RWPE1 (cell line): ENCODE results near the gene SCN10A.

ENCODE experiments used
- CTCF ChIA-PET: fragments of 350-600 bp; sonication (Branson Sonifier 250); formaldehyde crosslinking; extraction: SDS; loops from one replicate; lab custom pipeline; 2021; lab: Yijun Ruan, JAX
- POLR2A ChIA-PET: fragments of 400-600 bp; formaldehyde crosslinking; extraction: SDS; loops from one replicate; lab custom pipeline; 2020; ENCODE audit warnings: antibody characterized with exemption; ENCODE audit not compliant: low non-redundant PET; lab: Yijun Ruan, JAX
- DNase-seq: peaks from one replicate; pipeline ENCODE4 v3.0.0; 2012; ENCODE audit warnings: low spot score
- H3K27ac ChIP-seq: fragments of 450-650 bp; 2 replicates; pipeline ENCODE4 v1.5.1; 2017
- TF ChIP-seq, protein P1 (sequence below): fragments of 450-650 bp; conservative IDR thresholded peaks from 2 replicates; pipeline ENCODE4 v1.5.1; 2017; ENCODE audit warnings: low read depth, mild to moderate bottlenecking

Gene SCN10A

DNA sequence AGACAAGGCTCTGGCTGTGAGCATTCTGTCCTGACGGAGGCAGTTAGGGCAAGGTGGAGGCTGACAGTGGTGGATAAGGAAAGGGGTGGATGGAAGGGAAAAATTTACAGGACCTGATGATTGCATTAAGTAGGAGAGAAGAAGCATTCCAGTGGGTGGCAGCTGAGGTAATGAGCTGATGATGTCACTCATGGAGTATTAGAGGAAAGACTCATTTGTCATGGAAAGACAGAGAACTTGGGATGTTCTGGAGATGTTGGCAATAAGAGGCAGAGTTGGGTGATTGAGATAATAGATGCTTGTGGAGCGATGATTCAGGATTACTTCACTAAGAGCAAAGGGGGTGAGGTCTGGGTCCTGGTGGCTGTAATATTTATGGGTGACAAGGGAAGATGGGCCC, 102.9 kb downstream of the SCN10A start:
- H3K27ac ChIP-seq = no peak overlapping the region
- no peak for DNase-seq
- CTCF ChIA-PET = no interaction called here
- TF ChIP-seq, protein P1, sequence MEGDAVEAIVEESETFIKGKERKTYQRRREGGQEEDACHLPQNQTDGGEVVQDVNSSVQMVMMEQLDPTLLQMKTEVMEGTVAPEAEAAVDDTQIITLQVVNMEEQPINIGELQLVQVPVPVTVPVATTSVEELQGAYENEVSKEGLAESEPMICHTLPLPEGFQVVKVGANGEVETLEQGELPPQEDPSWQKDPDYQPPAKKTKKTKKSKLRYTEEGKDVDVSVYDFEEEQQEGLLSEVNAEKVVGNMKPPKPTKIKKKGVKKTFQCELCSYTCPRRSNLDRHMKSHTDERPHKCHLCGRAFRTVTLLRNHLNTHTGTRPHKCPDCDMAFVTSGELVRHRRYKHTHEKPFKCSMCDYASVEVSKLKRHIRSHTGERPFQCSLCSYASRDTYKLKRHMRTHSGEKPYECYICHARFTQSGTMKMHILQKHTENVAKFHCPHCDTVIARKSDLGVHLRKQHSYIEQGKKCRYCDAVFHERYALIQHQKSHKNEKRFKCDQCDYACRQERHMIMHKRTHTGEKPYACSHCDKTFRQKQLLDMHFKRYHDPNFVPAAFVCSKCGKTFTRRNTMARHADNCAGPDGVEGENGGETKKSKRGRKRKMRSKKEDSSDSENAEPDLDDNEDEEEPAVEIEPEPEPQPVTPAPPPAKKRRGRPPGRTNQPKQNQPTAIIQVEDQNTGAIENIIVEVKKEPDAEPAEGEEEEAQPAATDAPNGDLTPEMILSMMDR = no peak
- POLR2A ChIA-PET = no interaction called here

DNA sequence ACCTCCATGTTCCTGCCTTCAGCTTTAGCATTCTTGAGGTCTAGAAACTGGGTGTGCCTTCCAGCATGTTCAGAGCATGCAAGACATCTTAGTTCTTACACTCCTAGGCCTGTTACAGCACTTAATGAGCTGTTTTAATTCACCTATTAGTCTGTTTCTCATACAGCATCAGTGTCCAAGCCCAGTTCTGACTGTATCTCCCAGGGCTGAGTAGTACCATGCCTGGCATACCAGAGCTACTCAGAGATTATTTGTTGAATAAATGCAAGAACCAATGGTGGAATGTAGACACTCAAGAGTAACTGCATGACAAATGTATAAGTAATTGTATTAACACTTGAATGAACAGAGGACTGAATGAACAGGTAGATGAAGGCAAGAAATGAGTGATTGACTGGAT, 104.7 kb downstream of the SCN10A start:
- CTCF ChIA-PET = no interaction called here
- H3K27ac ChIP-seq = no peak overlapping the region
- TF ChIP-seq, protein P1 = no peak
- POLR2A ChIA-PET = no interaction called here
- DNase-seq = no peak

DNA sequence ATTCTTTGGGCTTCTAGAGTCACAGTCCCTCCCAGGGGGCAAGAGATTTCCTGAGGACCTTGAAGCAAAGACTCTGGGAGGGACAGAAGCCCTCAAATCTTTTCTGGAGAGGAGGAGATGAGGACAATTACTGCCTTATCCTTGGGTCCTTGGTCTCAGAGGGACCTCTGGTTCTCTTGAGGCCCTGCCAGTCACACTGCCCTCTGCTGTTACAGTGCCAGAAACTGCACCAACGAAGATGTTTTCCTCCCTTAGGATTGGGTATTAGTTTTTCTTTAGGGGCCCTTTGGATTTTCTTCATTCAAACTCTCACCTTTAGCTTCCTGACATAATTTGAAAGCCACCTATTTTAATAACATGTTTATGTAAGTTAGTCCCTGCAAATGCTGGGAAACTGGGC, 108.3 kb downstream of the SCN10A start:
- ChIA-PET POLR2A (no interaction called here), CTCF (no interaction called here)
- peak; percentile 2 for DNase-seq
- TF ChIP-seq, protein P1 = no peak
- no peak overlapping the region for H3K27ac ChIP-seq

DNA sequence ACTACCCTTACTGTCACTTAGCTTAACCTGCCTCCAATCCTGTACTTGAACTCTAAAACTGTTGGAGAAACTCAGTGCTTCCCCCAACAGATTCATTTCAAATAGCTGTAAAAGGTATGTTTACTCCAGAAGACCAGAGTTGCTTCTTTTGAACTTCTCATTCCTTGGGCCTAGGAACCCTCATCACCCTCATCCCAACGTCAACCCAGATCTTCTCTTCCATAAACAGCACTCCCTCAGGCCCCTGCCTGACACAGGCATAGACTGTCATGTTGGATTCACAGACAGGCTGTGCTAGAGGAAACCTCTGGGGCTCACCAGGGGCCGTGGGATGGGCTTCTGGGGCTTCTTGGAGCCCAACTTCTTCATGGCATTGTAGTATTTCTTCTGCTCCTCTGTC, 109.1 kb downstream of the SCN10A start:
- no peak for DNase-seq
- H3K27ac ChIP-seq = no peak overlapping the region
- TF ChIP-seq, protein P1 = no peak
- CTCF ChIA-PET = no interaction called here
- POLR2A ChIA-PET = no interaction called here

DNA sequence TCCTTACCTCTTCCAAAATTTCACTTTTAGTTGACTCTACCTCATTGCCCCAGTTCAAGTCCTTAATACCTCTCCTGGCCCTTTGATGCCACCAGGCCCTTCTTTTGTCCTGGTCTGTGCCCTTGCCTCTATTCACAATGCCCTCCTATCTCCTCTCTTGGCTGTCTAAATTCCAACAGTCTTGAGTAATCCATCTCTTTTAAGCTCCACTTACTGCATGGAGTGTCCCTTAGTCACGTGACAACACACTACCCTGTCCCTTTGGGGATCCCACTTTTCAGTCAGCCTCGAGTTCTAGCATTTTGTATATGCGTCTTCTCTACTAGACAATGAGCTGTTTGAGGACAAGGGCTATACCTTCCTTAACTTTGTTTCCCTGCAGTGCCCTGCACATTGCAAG, 113.8 kb downstream of the SCN10A start:
- DNase-seq = no peak
- H3K27ac ChIP-seq = no peak overlapping the region
- ChIA-PET POLR2A (no interaction called here), CTCF (no interaction called here)
- TF ChIP-seq, protein P1 = no peak

DNA sequence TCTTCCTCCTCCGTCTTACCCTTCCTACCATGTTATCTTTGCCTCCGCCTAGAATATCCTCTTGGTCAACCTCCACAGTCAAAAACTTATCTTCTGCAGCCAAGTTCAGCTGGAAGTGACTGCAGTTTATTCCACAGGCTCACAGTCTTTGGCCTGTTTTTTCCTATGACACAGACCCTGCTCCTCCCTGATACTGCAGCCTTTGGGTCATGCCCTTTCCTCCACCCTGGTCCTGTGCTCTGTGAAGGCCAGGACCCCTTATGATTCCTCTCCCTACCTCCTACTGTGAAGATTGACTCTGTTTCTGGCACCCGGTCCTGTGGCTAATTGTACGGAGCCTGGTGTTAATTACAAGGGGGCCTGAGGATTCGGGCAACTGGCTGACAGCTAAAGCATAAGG, 117.3 kb downstream of the SCN10A start:
- DNase-seq = no peak
- TF ChIP-seq, protein P1 = no peak
- POLR2A ChIA-PET = no interaction called here
- no peak overlapping the region for H3K27ac ChIP-seq
- CTCF ChIA-PET = no interaction called here

DNA sequence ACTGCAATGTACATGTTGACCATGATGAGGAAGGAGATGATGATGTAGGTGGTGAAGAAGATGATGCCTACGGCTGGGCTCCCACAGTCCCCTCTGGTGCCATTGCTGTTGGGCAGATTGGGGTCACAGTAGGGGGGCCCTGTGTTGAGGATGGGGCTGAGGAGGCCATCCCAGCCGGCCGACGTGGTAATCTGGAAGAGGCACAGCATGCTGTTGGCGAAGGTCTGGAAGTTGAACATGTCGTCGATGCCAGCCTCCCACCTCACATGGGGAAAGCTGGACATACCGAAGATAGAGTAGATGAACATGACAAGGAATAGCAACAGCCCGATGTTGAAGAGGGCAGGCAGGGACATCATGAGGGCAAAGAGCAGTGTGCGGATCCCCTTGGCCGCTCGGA, 118.0 kb downstream of the SCN10A start:
- TF ChIP-seq, protein P1 = no peak
- DNase-seq = no peak
- H3K27ac ChIP-seq = no peak overlapping the region
- CTCF ChIA-PET = no interaction called here
- POLR2A ChIA-PET = no interaction called here
